GM18511 (cell line): ENCODE measurements around the gene OGDH.

Experiments
- ATAC-seq: cut with Tn5 transposase; IDR thresholded peaks from one replicate; pipeline ENCODE4 v1.9.1; 2021; ENCODE audit warnings: mild to moderate bottlenecking, moderate library complexity; ENCODE audit not compliant: unreplicated experiment

Gene OGDH

GRCh38 chr7:44637788-44638594 lies 31.6 kb downstream of the OGDH start:
- ATAC-seq: peak; percentile 49

GRCh38 chr7:44638611-44639557 lies 32.5 kb downstream of the OGDH start:
- ATAC-seq: peak; percentile 85

- ATAC-seq: no peak
Measured at GRCh38 chr7:44639671-44640321, 33.4 kb downstream of the OGDH start.

GRCh38 chr7:44643206-44643605 lies 36.8 kb downstream of the OGDH start:
- ATAC-seq: no peak

GRCh38 chr7:44645254-44645653 lies 38.8 kb downstream of the OGDH start:
- no peak for ATAC-seq

GRCh38 chr7:44645696-44646095 lies 39.3 kb downstream of the OGDH start:
- ATAC-seq: no peak

- ATAC-seq: no peak
Measured at GRCh38 chr7:44646176-44646920, 39.9 kb downstream of the OGDH start.

GRCh38 chr7:44646921-44647636 lies 40.7 kb downstream of the OGDH start:
- no peak for ATAC-seq

- no peak for ATAC-seq
Measured at GRCh38 chr7:44647981-44648714, 41.7 kb downstream of the OGDH start.

GRCh38 chr7:44650242-44650641 lies 43.8 kb downstream of the OGDH start:
- ATAC-seq: no peak

- no peak for ATAC-seq
Measured at GRCh38 chr7:44650772-44651171, 44.3 kb downstream of the OGDH start.

- ATAC-seq: no peak
Measured at GRCh38 chr7:44652535-44652934, 46.1 kb downstream of the OGDH start.

GRCh38 chr7:44654255-44654796 lies 47.9 kb downstream of the OGDH start:
- ATAC-seq: no peak

GRCh38 chr7:44655341-44655740 lies 48.9 kb downstream of the OGDH start:
- no peak for ATAC-seq

GRCh38 chr7:44658979-44659378 lies 52.6 kb downstream of the OGDH start:
- no peak for ATAC-seq

GRCh38 chr7:44661233-44661632 lies 54.8 kb downstream of the OGDH start:
- ATAC-seq: no peak

GRCh38 chr7:44664780-44665461 lies 58.5 kb downstream of the OGDH start:
- ATAC-seq: no peak

GRCh38 chr7:44665531-44666213 lies 59.2 kb downstream of the OGDH start:
- ATAC-seq: no peak
